ENCODE measurements around the gene CYS1.

- TF ChIP-seq CTCF (CRISPR knock-in tag; IDR thresholded peaks at IDR 0.05) = no peak
- TF ChIP-seq RFX5 (IDR thresholded peaks at IDR 0.05; ENCODE audit: low read depth, low read length) = no peak
- no peak for TF ChIP-seq PRMT3 (CRISPR knock-in tag; IDR thresholded peaks at IDR 0.05; ENCODE audit: borderline replicate concordance, low read depth)
- no peak for TF ChIP-seq ZNF501 (CRISPR knock-in tag; IDR thresholded peaks at IDR 0.05)
- no peak for TF ChIP-seq HDAC6 (IDR thresholded peaks at IDR 0.05; ENCODE audit: low read depth, low read length)
- no peak for TF ChIP-seq PREB (CRISPR knock-in tag; IDR thresholded peaks at IDR 0.05)
- TF ChIP-seq POLR2AphosphoS5 (IDR thresholded peaks at IDR 0.05; ENCODE audit: low read depth, low read length) = no peak
- TF ChIP-seq ESRRA (CRISPR knock-in tag; IDR thresholded peaks at IDR 0.05; ENCODE audit: low read depth) = no peak
- TF ChIP-seq TRIM24 (CRISPR knock-in tag; IDR thresholded peaks at IDR 0.05) = no peak
- TF ChIP-seq POLR2A (IDR thresholded peaks at IDR 0.05; ENCODE audit: insufficient read depth in 1 of 2, low read depth in 2 of 2, low read length in 2 of 2) = no peak
- no peak for TF ChIP-seq ZNF574 (CRISPR knock-in tag; IDR thresholded peaks at IDR 0.05)
Observed at GRCh38 chr2:10076511-10076910, 3.7 kb downstream of the CYS1 start.

Measured in HepG2 (cell line).